HUES48 (cell line): ENCODE measurements around the gene CCL27.

Source experiments
- H3K27ac ChIP-seq: one replicate; pipeline ENCODE4 v1.7.0; 2013; ENCODE audit warnings: low read depth, low read length, inconsistent platforms
- H3K27me3 ChIP-seq: 2 replicates; pipeline ENCODE4 v1.6.1; 2013; ENCODE audit warnings: mild to moderate bottlenecking, low read length; ENCODE audit not compliant: control insufficient read depth, insufficient read depth
- H3K36me3 ChIP-seq: 2 replicates; pipeline ENCODE4 v1.6.1; 2013; ENCODE audit warnings: low read length; ENCODE audit not compliant: control insufficient read depth, insufficient read depth
- H3K4me1 ChIP-seq: 2 replicates; pipeline ENCODE4 v1.6.1; 2013; ENCODE audit warnings: mild to moderate bottlenecking, low read length; ENCODE audit not compliant: control insufficient read depth, insufficient read depth
- H3K4me3 ChIP-seq: 2 replicates; pipeline ENCODE4 v1.5.1; 2013; ENCODE audit warnings: mild to moderate bottlenecking, low read depth, low read length
- H3K9ac ChIP-seq: 2 replicates; pipeline ENCODE4 v1.6.1; 2013; ENCODE audit warnings: mild to moderate bottlenecking, low read depth, low read length, moderate library complexity
- H3K9me3 ChIP-seq: 2 replicates; pipeline ENCODE4 v1.6.1; 2013; ENCODE audit warnings: low read length; ENCODE audit not compliant: control insufficient read depth, insufficient read depth

CCL27 gene

GRCh38 chr9:34634551-34635248 lies 27.8 kb downstream of the CCL27 start:
- Histone ChIP-seq H3K9me3 (no peaks in the 10 kb centered on the region), H3K9ac (no peak overlapping the region), H3K36me3 (peaks cover 11% of the 10 kb centered on the region), H3K27me3 (peaks cover 41% of the 10 kb centered on the region), H3K4me3 (no peak overlapping the region), H3K27ac (no peak overlapping the region), H3K4me1 (peaks cover 8% of the 10 kb centered on the region)

- Histone ChIP-seq H3K9me3 (no peaks in the 10 kb centered on the region), H3K27ac (no peak overlapping the region), H3K4me1 (peaks cover 8% of the 10 kb centered on the region), H3K36me3 (peaks cover 11% of the 10 kb centered on the region), H3K4me3 (no peak overlapping the region), H3K9ac (no peak overlapping the region), H3K27me3 (peaks cover 48% of the 10 kb centered on the region)
Observed at GRCh38 chr9:34633851-34634550, 28.5 kb downstream of the CCL27 start.

GRCh38 chr9:34633166-34633565 lies 29.3 kb downstream of the CCL27 start:
- H3K27me3 ChIP-seq = peaks cover 57% of the 10 kb centered on the region
- peaks cover 8% of the 10 kb centered on the region for H3K4me1 ChIP-seq
- H3K27ac ChIP-seq = no peak overlapping the region
- peaks cover 11% of the 10 kb centered on the region for H3K36me3 ChIP-seq
- no peak overlapping the region for H3K4me3 ChIP-seq
- no peak overlapping the region for H3K9ac ChIP-seq
- no peaks in the 10 kb centered on the region for H3K9me3 ChIP-seq

GRCh38 chr9:34630402-34631154 lies 31.9 kb downstream of the CCL27 start:
- Histone ChIP-seq H3K27ac (no peak overlapping the region), H3K4me3 (no peak overlapping the region), H3K9ac (no peak overlapping the region), H3K9me3 (no peaks in the 10 kb centered on the region), H3K4me1 (0 out of 2 replicates have a peak, but pooled peaks cover 3% of the 10 kb centered on the region), H3K36me3 (peaks cover 8% of the 10 kb centered on the region), H3K27me3 (peaks cover 74% of the 10 kb centered on the region)

GRCh38 chr9:34629491-34629808 lies 33.0 kb downstream of the CCL27 start:
- Histone ChIP-seq H3K9me3 (no peaks in the 10 kb centered on the region), H3K27me3 (peaks cover 85% of the 10 kb centered on the region), H3K4me1 (peaks cover 3% of the 10 kb centered on the region; the same call in 1 of the 2 replicates), H3K9ac (no peak overlapping the region), H3K36me3 (no peaks in the 10 kb centered on the region), H3K4me3 (peak overlapping the region; percentile 61), H3K27ac (no peak overlapping the region)

- H3K27me3 ChIP-seq = peaks cover 91% of the 10 kb centered on the region
Observed at GRCh38 chr9:34628656-34629490, 33.6 kb downstream of the CCL27 start, which contains the start of gene ARID3C. TSS of gene ARID3C (minus strand) at chr9:34629066. CDS start at chr9:34628014, 1,052 bp downstream.

GRCh38 chr9:34627716-34628655 lies 34.5 kb downstream of the CCL27 start:
- Histone ChIP-seq H3K36me3 (no peaks in the 10 kb centered on the region), H3K9ac (no peak overlapping the region), H3K9me3 (no peaks in the 10 kb centered on the region), H3K4me3 (peak overlapping the region; percentile 61; the same call in 1 of the 2 replicates), H3K27ac (no peak overlapping the region), H3K4me1 (peaks cover 3% of the 10 kb centered on the region; the same call in 1 of the 2 replicates), H3K27me3 (peaks cover 99% of the 10 kb centered on the region)

More at GRCh38 chr9:34628656-34629490, 33.6 kb downstream of the CCL27 start, which contains the start of gene ARID3C:
- Histone ChIP-seq H3K4me1 (peaks cover 3% of the 10 kb centered on the region; the same call in 1 of the 2 replicates), H3K9ac (no peak within 1 kb of the TSS), H3K27ac (no peak within 1 kb of the TSS), H3K9me3 (no peaks in the 10 kb centered on the region), H3K4me3 (peak within 1 kb of the TSS; percentile 61), H3K36me3 (no peaks in the 10 kb centered on the region)

GRCh38 chr9:34625186-34625486 lies 37.3 kb downstream of the CCL27 start:
- no peaks in the 10 kb centered on the region for H3K36me3 ChIP-seq
- H3K27ac ChIP-seq = no peak overlapping the region
- H3K9me3 ChIP-seq = no peaks in the 10 kb centered on the region
- H3K4me1 ChIP-seq = peaks cover 3% of the 10 kb centered on the region; the same call in 1 of the 2 replicates
- peaks cover 81% of the 10 kb centered on the region for H3K27me3 ChIP-seq
- H3K9ac ChIP-seq = no peak overlapping the region
- no peak overlapping the region for H3K4me3 ChIP-seq

- Histone ChIP-seq H3K9me3 (no peaks in the 10 kb centered on the region), H3K4me3 (peak overlapping the region; percentile 38), H3K27ac (no peak overlapping the region), H3K27me3 (peaks cover 76% of the 10 kb centered on the region), H3K4me1 (peaks cover 3% of the 10 kb centered on the region; the same call in 1 of the 2 replicates), H3K9ac (no peak overlapping the region), H3K36me3 (no peaks in the 10 kb centered on the region)
Observed at GRCh38 chr9:34624475-34625185, 37.8 kb downstream of the CCL27 start.
